IMR-90 (cell line): Measurements from ENCODE around the gene POLG2. TPM values are rescaled to one million over a fixed set of nuclear protein-coding genes. Genes with fewer than 3 reads are reported as not detected.
A peak's percentile ranks its signal among the peaks of the same experiment; 100 is the strongest.

Experiments used
- ATAC-seq: fragments of 200-7000 bp; cut with Tn5 transposase; 2 replicates; pipeline ENCODE4 v1.9.1; 2020; ENCODE audit warnings: low read depth, mild to moderate bottlenecking, moderate library complexity
- BruUV-seq: library from RNA; stranded (reverse); fragments of 400-500 nt; replicated peaks from 2 replicates; lab custom pipeline; 2021; lab: Mats Ljungman, UMichigan
- CTCF ChIA-PET: fragments of 300-600 bp; formaldehyde crosslinking; extraction: SDS; loops from one replicate; lab custom pipeline; 2021; ENCODE audit warnings: antibody characterized with exemption; lab: Yijun Ruan, JAX
- POLR2A ChIA-PET: fragments of 300-600 bp; sonication (Branson Sonifier 250); formaldehyde crosslinking; loops from one replicate; lab custom pipeline; 2022; ENCODE audit warnings: antibody characterized with exemption; ENCODE audit not compliant: unreplicated experiment; lab: Charles Lee
- DNase-seq: peaks from one replicate; pipeline ENCODE4 v3.0.0; 2013
- H2AFZ ChIP-seq: replicated peaks from 2 replicates; pipeline ENCODE3; 2013; ENCODE audit warnings: low read length, mild to moderate bottlenecking; ENCODE audit not compliant: poor library complexity
- H2AK5ac ChIP-seq: 2 replicates; pipeline ENCODE4 v1.6.1; 2013; ENCODE audit warnings: low read depth, low read length, inconsistent platforms
- H2AK9ac ChIP-seq: replicated peaks from 2 replicates; pipeline ENCODE3; 2013; ENCODE audit warnings: mild to moderate bottlenecking, low read depth, low read length, moderate library complexity; ENCODE audit not compliant: poor library complexity
- H2BK120ac ChIP-seq: 2 replicates; pipeline ENCODE4 v1.6.1; 2013; ENCODE audit warnings: low read depth, low read length, inconsistent platforms
- H2BK15ac ChIP-seq: 3 replicates; pipeline ENCODE4 v1.6.1; 2013; ENCODE audit warnings: low read depth, low read length, inconsistent platforms
- H2BK20ac ChIP-seq: 2 replicates; pipeline ENCODE4 v1.6.1; 2013; ENCODE audit warnings: low read depth, mild to moderate bottlenecking, inconsistent platforms, low read length, moderate library complexity
- H2BK5ac ChIP-seq: 2 replicates; pipeline ENCODE4 v1.6.1; 2013; ENCODE audit warnings: mild to moderate bottlenecking, low read depth, low read length, inconsistent platforms; ENCODE audit not compliant: poor library complexity, severe bottlenecking
- H3K14ac ChIP-seq: replicated peaks from 2 replicates; pipeline ENCODE4 v1.6.1; 2013; ENCODE audit warnings: low read depth, low read length, inconsistent platforms
- H3K18ac ChIP-seq: 2 replicates; pipeline ENCODE4 v1.6.1; 2013; ENCODE audit warnings: low read depth, low read length, control low read depth
- H3K23ac ChIP-seq: 2 replicates; pipeline ENCODE4 v1.6.1; 2013; ENCODE audit warnings: low read depth, low read length, inconsistent platforms
- H3K27ac ChIP-seq: 2 replicates; pipeline ENCODE4 v1.5.1; 2013; ENCODE audit warnings: mild to moderate bottlenecking, control low read depth, low read length; ENCODE audit not compliant: insufficient read depth
- H3K27me3 ChIP-seq: 2 replicates; pipeline ENCODE4 v1.6.1; 2013; ENCODE audit warnings: low read length; ENCODE audit not compliant: control insufficient read depth, insufficient read depth
- H3K36me3 ChIP-seq: 2 replicates; pipeline ENCODE4 v1.6.1; 2013; ENCODE audit warnings: low read length, mixed read lengths; ENCODE audit not compliant: control insufficient read depth, insufficient read depth
- H3K4ac ChIP-seq: 2 replicates; pipeline ENCODE4 v1.6.1; 2013; ENCODE audit warnings: low read depth, low read length, inconsistent platforms
- H3K4me1 ChIP-seq: 2 replicates; pipeline ENCODE4 v1.6.1; 2013; ENCODE audit warnings: low read length, mixed read lengths; ENCODE audit not compliant: control insufficient read depth, insufficient read depth
- H3K4me2 ChIP-seq: 2 replicates; pipeline ENCODE4 v1.6.1; 2013; ENCODE audit warnings: low read depth, mild to moderate bottlenecking, control low read depth, low read length, moderate library complexity
- H3K4me3 ChIP-seq: 2 replicates; pipeline ENCODE4 v1.5.1; 2013; ENCODE audit warnings: low read depth, mild to moderate bottlenecking, control low read depth, low read length, moderate library complexity; ENCODE audit not compliant: insufficient read depth
- H3K56ac ChIP-seq: 2 replicates; pipeline ENCODE4 v1.6.1; 2013; ENCODE audit warnings: low read length, inconsistent platforms; ENCODE audit not compliant: insufficient read depth; ENCODE audit errors: extremely low read depth
- H3K79me1 ChIP-seq, 2 experiments: 2 replicates each; pipeline ENCODE4 v1.6.1; 2013; ENCODE audit warnings: low read length in 2 of 2, inconsistent platforms in 1 of 2, low read depth in 1 of 2
- H3K9ac ChIP-seq: 2 replicates; pipeline ENCODE4 v1.6.1; 2013; ENCODE audit warnings: low read depth, low read length, control low read depth
- H3K9me1 ChIP-seq: 2 replicates; pipeline ENCODE4 v1.6.1; 2013; ENCODE audit warnings: low read length, inconsistent platforms; ENCODE audit not compliant: insufficient read depth
- H3K9me3 ChIP-seq: 2 replicates; pipeline ENCODE4 v1.6.1; 2013; ENCODE audit warnings: low read length; ENCODE audit not compliant: control insufficient read depth, insufficient read depth
- H4K20me1 ChIP-seq: 2 replicates; pipeline ENCODE4 v1.6.1; 2013; ENCODE audit warnings: low read length, inconsistent platforms; ENCODE audit not compliant: insufficient read depth
- H4K5ac ChIP-seq: 2 replicates; pipeline ENCODE4 v1.6.1; 2013; ENCODE audit warnings: mild to moderate bottlenecking, low read depth, low read length, control low read depth
- H4K8ac ChIP-seq, 2 experiments: 2 replicates each; pipeline ENCODE4 v1.6.1; 2013; ENCODE audit warnings: low read depth in 2 of 2, low read length in 2 of 2, control low read depth in 1 of 2, inconsistent platforms in 1 of 2
- H4K91ac ChIP-seq: 2 replicates; pipeline ENCODE4 v1.6.1; 2013; ENCODE audit warnings: low read depth, low read length, inconsistent platforms; ENCODE audit not compliant: insufficient read depth
- CTCF ChIP-seq: conservative IDR thresholded peaks from 2 replicates; pipeline ENCODE4 v1.5.1; 2012; ENCODE audit warnings: mild to moderate bottlenecking, low read depth, low read length, improper control_type of control experiment
- MAFK ChIP-seq: IDR thresholded peaks from 2 replicates; pipeline ENCODE4 v1.6.1; 2012; ENCODE audit warnings: low read depth, low read length, improper control_type of control experiment
- MAZ ChIP-seq: IDR thresholded peaks from 2 replicates; pipeline ENCODE4 v1.6.1; 2012; ENCODE audit warnings: low read depth, mild to moderate bottlenecking, low read length, improper control_type of control experiment, moderate library complexity, borderline replicate concordance
- NFE2L2 ChIP-seq: fragments of 150-350 bp; IDR thresholded peaks from 2 replicates; pipeline ENCODE4 v1.6.1; 2016; ENCODE audit warnings: low read depth, mild to moderate bottlenecking, low read length
- RCOR1 ChIP-seq: IDR thresholded peaks from 2 replicates; pipeline ENCODE4 v1.6.1; 2012; ENCODE audit warnings: mild to moderate bottlenecking, low read length, improper control_type of control experiment; ENCODE audit not compliant: insufficient replicate concordance
- RFX5 ChIP-seq: IDR thresholded peaks from 2 replicates; pipeline ENCODE4 v1.8.0; 2012; ENCODE audit warnings: low read depth, mild to moderate bottlenecking, low read length, moderate library complexity
- SMC3 ChIP-seq: fragments of 150-350 bp; IDR thresholded peaks from 2 replicates; pipeline ENCODE4 v1.6.1; 2016; ENCODE audit warnings: low read depth, mild to moderate bottlenecking, antibody characterized with exemption, low read length, moderate library complexity
- USF2 ChIP-seq: fragments of 150-350 bp; IDR thresholded peaks from 2 replicates; pipeline ENCODE4 v1.6.1; 2017; ENCODE audit warnings: mild to moderate bottlenecking, antibody characterized with exemption, low read length, low read depth
- WGBS, 2 experiments: methylation state at CpG; one replicate each; pipeline versions ENCODE4 v1.1.5 to v1.1.7; 2013; ENCODE audit warnings: missing lambda C conversion rate in 2 of 2; ENCODE audit not compliant: insufficient read length in 1 of 2; ENCODE audit errors: extremely low coverage in 2 of 2; 5-methylcytosine and 5-hydroxymethylcytosine counted together
- dilution Hi-C: fragments of 300-500 bp; cut with HindIII; formaldehyde crosslinking; loops from one replicate; pipeline ENCODE4 v1.14.3; 2018; ENCODE audit warnings: low sequenced_read_pairs; ENCODE audit not compliant: unreplicated experiment
- in situ Hi-C: fragments of 300-500 bp; cut with MboI; formaldehyde crosslinking; loops from 3 replicates; pipeline ENCODE4 v1.14.3; 2019; ENCODE audit warnings: low sequenced_read_pairs, inconsistent platforms, mixed read lengths
- intact Hi-C: fragments of 100-400 bp; cut with micrococcal nuclease; formaldehyde crosslinking; loops from 2 replicates; pipeline ENCODE4 v1.10.0; 2022
- polyA plus RNA-seq, 3 experiments: library from polyadenylated mRNA; depleted of rRNA; stranded (reverse); fragments of >200 nt; gene quantifications; 2 replicates each; pipeline ENCODE4 v1.2.3, GENCODE V29; 2012; ENCODE audit warnings: low replicate concordance in 1 of 3
- total RNA-seq: library from RNA; depleted of rRNA; stranded (reverse); fragments of >200 nt; gene quantifications from 2 replicates; pipeline ENCODE4 v1.2.3, GENCODE V29; 2012

The POLG2 gene
- total and polyA plus RNA-seq, 2 of the 4 experiments (the other 2 are of a cell fraction): 7.0 to 7.7 TPM

DNA sequence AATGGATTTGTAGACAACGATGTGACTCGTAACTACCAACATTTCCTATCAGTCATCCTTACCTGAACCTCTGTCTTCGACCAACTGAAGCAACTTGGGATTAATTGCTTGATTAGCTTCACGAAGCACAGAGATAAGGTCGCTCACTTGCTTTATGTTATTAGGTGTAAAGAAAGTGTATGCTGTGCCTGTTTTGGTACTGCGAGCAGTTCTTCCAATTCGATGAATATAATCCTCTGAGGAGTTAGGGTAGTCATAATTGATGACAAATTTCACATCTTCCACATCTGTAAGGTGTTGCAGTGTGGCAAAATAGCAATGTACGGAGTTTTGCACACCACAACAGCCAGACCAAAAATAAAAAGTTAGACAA, 3.6 kb upstream of the POLG2 start (continued):
- no peak for TF ChIP-seq CTCF

DNA sequence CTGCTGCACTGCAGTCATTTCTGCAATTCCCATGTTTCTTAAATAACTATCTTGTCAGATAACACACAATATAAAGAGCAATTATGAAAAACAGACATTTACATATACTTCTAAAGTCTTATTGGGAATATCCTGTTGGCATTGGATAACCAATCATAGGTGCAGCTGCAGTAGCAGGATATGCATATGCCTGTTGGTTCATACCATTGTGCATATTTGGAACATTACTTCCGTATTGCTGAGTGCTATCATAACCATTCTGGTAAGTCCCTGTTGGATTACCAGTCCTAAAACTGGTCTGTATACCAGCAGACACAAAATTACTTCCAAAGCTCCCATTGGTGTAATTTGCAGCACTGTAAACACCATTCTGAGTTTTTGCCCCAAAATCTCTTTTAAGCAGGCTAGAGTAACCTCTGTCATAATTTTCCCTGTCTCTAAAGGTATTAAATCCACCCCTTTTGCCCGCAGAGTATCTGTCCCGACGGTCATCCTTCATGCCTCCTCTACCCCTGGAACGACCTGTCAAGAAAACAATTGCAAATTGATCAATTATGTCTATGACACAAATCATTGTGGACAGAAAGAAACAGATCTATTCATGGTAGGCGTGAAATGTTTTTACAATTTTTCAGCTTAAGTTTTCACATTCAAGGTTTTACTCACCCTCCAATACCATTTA, 3.1 kb upstream of the POLG2 start:
- no peak overlapping the region for H2AK9ac ChIP-seq
- no peak overlapping the region for H2BK20ac ChIP-seq
- H2AFZ ChIP-seq: no peak overlapping the region
- H4K91ac ChIP-seq: no peak overlapping the region
- H3K9me1 ChIP-seq: peaks cover 3% of the 10 kb centered on the region; the same call in 1 of the 2 replicates
- 33% methylated on average over 1 of the region's 6 CpGs; no CpG with 5 or more reads in 1 of the 2 experiments for WGBS, 2 experiments
- no peak overlapping the region for H2AK5ac ChIP-seq
- no peak overlapping the region; the same call in 1 of the 2 replicates for H3K23ac ChIP-seq
- H3K9ac ChIP-seq: no peak overlapping the region
- ATAC-seq (no peak), DNase-seq (peak; percentile 60)
- no peak overlapping the region for H2BK120ac ChIP-seq
- in situ Hi-C loops: no loop called here
- no peak overlapping the region for H2BK15ac ChIP-seq
- dilution Hi-C loops: no loop called here
- H3K14ac ChIP-seq: no peak overlapping the region
- H4K8ac ChIP-seq: no peak overlapping the region
- H3K4me1 ChIP-seq: peaks cover 2% of the 10 kb centered on the region; the same call in 1 of the 2 replicates
- TF ChIP-seq RFX5 (no peak), USF2 (no peak), MAFK (no peak), NFE2L2 (no peak), RCOR1 (no peak), SMC3 (no peak), MAZ (no peak)
- H3K4ac ChIP-seq: no peak overlapping the region
- H2BK5ac ChIP-seq: no peak overlapping the region
- CTCF ChIA-PET: no interaction called here
- POLR2A ChIA-PET: interaction anchor here (0.5 kb wide), 1 partner anchor 74 kb away, joined by 4 read pairs; no protein-coding TSS in a partner anchor
- no peak overlapping the region for H3K18ac ChIP-seq
- no peaks in the 10 kb centered on the region for H3K9me3 ChIP-seq
- TSS peak; percentile 42 for BruUV-seq
- peaks cover 49% of the 10 kb centered on the region for H3K36me3 ChIP-seq
- H3K27me3 ChIP-seq: no peaks in the 10 kb centered on the region
- no peak overlapping the region for H3K56ac ChIP-seq
- H3K4me2 ChIP-seq: no peak overlapping the region
- no peak overlapping the region for H3K4me3 ChIP-seq
- H4K20me1 ChIP-seq: peaks cover 72% of the 10 kb centered on the region
- no peak overlapping the region for H3K27ac ChIP-seq
- no peak overlapping the region for H4K5ac ChIP-seq
- intact Hi-C loops: no loop called here
- H3K79me1 ChIP-seq: peaks cover 27 to 57% of the 10 kb centered on the region in 2 experiments
